Endodermal cell (in vitro differentiated cells): ENCODE results near the gene PRR23C. TPM values are rescaled to one million over a fixed set of nuclear protein-coding genes. Genes with fewer than 3 reads are reported as not detected.

Source experiments
- DNase-seq: peaks from one replicate; pipeline ENCODE4 v3.0.0-alpha.2; 2017
- H3K27ac ChIP-seq: 2 replicates; pipeline ENCODE4 v1.5.1; 2013; ENCODE audit warnings: mild to moderate bottlenecking, low read depth, low read length, moderate library complexity
- H3K27me3 ChIP-seq: 2 replicates; pipeline ENCODE4 v1.6.1; 2013; ENCODE audit warnings: mild to moderate bottlenecking, low read length, moderate library complexity; ENCODE audit not compliant: insufficient read depth, control insufficient read depth, poor library complexity, severe bottlenecking
- H3K36me3 ChIP-seq: 2 replicates; pipeline ENCODE4 v1.7.0; 2013; ENCODE audit warnings: mild to moderate bottlenecking, low read length, moderate library complexity; ENCODE audit not compliant: control insufficient read depth, insufficient read depth
- H3K4me1 ChIP-seq: one replicate; pipeline ENCODE4 v1.7.0; 2013; ENCODE audit warnings: low read length; ENCODE audit not compliant: control insufficient read depth, insufficient read depth
- H3K4me3 ChIP-seq: 2 replicates; pipeline ENCODE4 v1.5.1; 2013; ENCODE audit warnings: mild to moderate bottlenecking, low read length, moderate library complexity
- H3K9ac ChIP-seq: 2 replicates; pipeline ENCODE4 v1.6.1; 2013; ENCODE audit warnings: mild to moderate bottlenecking, low read length, moderate library complexity; ENCODE audit not compliant: poor library complexity, severe bottlenecking; ENCODE audit errors: extremely low read depth
- H3K9me3 ChIP-seq: 2 replicates; pipeline ENCODE4 v1.6.1; 2013; ENCODE audit warnings: mild to moderate bottlenecking, low read length, moderate library complexity; ENCODE audit not compliant: control insufficient read depth
- H3K27ac Mint-ChIP-seq: 2 replicates; pipeline ENCODE4 v1.8.0; 2020; ENCODE audit warnings: mixed read lengths
- H3K27me3 Mint-ChIP-seq: 2 replicates; pipeline ENCODE4 v1.8.0; 2021; ENCODE audit warnings: mild to moderate bottlenecking, mixed read lengths; ENCODE audit not compliant: insufficient read depth
- H3K36me3 Mint-ChIP-seq: 2 replicates; pipeline ENCODE4 v1.8.0; 2020; ENCODE audit warnings: low read depth, mixed read lengths
- H3K4me1 Mint-ChIP-seq: 2 replicates; pipeline ENCODE4 v1.8.0; 2020; ENCODE audit warnings: mixed read lengths
- H3K4me3 Mint-ChIP-seq: 2 replicates; pipeline ENCODE4 v1.8.0; 2020; ENCODE audit warnings: mild to moderate bottlenecking, moderate library complexity, mixed read lengths
- H3K9me3 Mint-ChIP-seq: 2 replicates; pipeline ENCODE4 v1.8.0; 2020; ENCODE audit warnings: mild to moderate bottlenecking, mixed read lengths
- CTCF ChIP-seq: fragments of 200-600 bp; sonication (generic); conservative IDR thresholded peaks from 2 replicates; pipeline ENCODE4 v1.5.0; 2021; ENCODE audit warnings: antibody characterized with exemption, mild to moderate bottlenecking
- WGBS, 2 experiments: methylation state at CpG; one replicate each; pipeline versions ENCODE4 v1.1.5 to v1.1.7; 2013; ENCODE audit warnings: missing lambda C conversion rate in 2 of 2, mixed read lengths in 1 of 2; ENCODE audit not compliant: insufficient coverage in 1 of 2, insufficient read length in 1 of 2; 5-methylcytosine and 5-hydroxymethylcytosine counted together
- total RNA-seq, 2 donors: library from RNA; stranded (reverse); fragmentation: NEBNext Ultra II Directional in 1 of 2; extraction: Animal tissue kit (Norgen Biotek cat#: 25700) in 1 of 2; gene quantifications; 2 replicates in 1 of 2; 3 replicates in 1 of 2; pipeline ENCODE4 v1.2.1, GENCODE V29; 2021

PRR23C gene
- total RNA-seq, 2 donors from 2014 or later, result not detected

GRCh38 chr3:139087621-139088020, 42.9 kb upstream of the PRR23C start:
- H3K9me3 Mint-ChIP-seq, result peaks cover 5% of the 10 kb centered on the region
- no peaks in the 10 kb centered on the region for H3K36me3 Mint-ChIP-seq
- Histone ChIP-seq H3K27me3 (peaks cover 5% of the 10 kb centered on the region), H3K4me1 (no peaks in the 10 kb centered on the region), H3K9ac (no peak overlapping the region), H3K27ac (no peak overlapping the region), H3K4me3 (no peak overlapping the region), H3K36me3 (no peaks in the 10 kb centered on the region), H3K9me3 (peaks cover 5% of the 10 kb centered on the region)
- no peak for TF ChIP-seq CTCF
- no peak overlapping the region for H3K4me3 Mint-ChIP-seq
- peak; percentile 41 for DNase-seq
- 82 to 86% methylated on average over 3 to 4 of the region's 4 CpGs for WGBS, 2 experiments
- H3K27ac Mint-ChIP-seq, result no peak overlapping the region
- no peaks in the 10 kb centered on the region for H3K4me1 Mint-ChIP-seq
- H3K27me3 Mint-ChIP-seq, result peaks cover 16% of the 10 kb centered on the region

DNA sequence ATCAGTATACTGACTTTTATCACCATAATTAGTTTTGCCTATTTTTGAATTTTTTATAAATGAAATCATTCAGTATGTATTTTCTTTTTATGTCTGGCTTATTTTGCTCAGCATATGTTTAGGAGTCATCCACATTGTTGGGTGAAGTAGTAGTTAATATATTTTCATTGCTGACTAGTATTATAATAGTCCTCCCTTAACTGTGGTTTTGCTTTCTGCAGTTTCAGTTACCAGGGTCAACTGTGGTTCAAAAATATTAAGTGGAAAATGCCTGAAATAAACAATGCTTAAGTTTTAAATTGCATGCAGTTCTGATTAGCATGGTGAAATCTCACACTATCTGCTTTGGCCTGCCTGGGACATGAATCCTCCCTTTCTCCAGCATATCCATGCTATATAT, 39.5 kb upstream of the PRR23C start:
- Mint-ChIP-seq H3K27me3 (peaks cover 25% of the 10 kb centered on the region), H3K36me3 (no peaks in the 10 kb centered on the region), H3K4me3 (no peak overlapping the region), H3K4me1 (no peaks in the 10 kb centered on the region), H3K27ac (no peak overlapping the region), H3K9me3 (no peaks in the 10 kb centered on the region)
- Histone ChIP-seq H3K36me3 (no peaks in the 10 kb centered on the region), H3K9me3 (no peaks in the 10 kb centered on the region), H3K4me3 (no peak overlapping the region), H3K9ac (no peak overlapping the region), H3K4me1 (no peaks in the 10 kb centered on the region), H3K27ac (no peak overlapping the region), H3K27me3 (peaks cover 21% of the 10 kb centered on the region)
- TF ChIP-seq CTCF, result no peak
- DNase-seq, result no peak

- Histone ChIP-seq H3K27ac (no peak overlapping the region), H3K36me3 (no peaks in the 10 kb centered on the region), H3K4me1 (no peaks in the 10 kb centered on the region), H3K9ac (no peak overlapping the region), H3K27me3 (no peaks in the 10 kb centered on the region), H3K9me3 (no peaks in the 10 kb centered on the region), H3K4me3 (no peak overlapping the region)
- no peaks in the 10 kb centered on the region for H3K4me1 Mint-ChIP-seq
- WGBS, 2 experiments, result 100% methylated on average over 1 to 2 of the region's 2 CpGs
- no peak for DNase-seq
- H3K4me3 Mint-ChIP-seq, result no peak overlapping the region
- TF ChIP-seq CTCF, result no peak
- peaks cover 12% of the 10 kb centered on the region for H3K27me3 Mint-ChIP-seq
- no peaks in the 10 kb centered on the region for H3K36me3 Mint-ChIP-seq
- H3K9me3 Mint-ChIP-seq, result peaks cover 6% of the 10 kb centered on the region
- H3K27ac Mint-ChIP-seq, result no peak overlapping the region
These were observed 29.9 kb upstream of the PRR23C start for GRCh38 chr3:139074565-139075115.
